H1 (cell line): Measurements from ENCODE around the gene ITSN1. TPM values are rescaled to one million over a fixed set of nuclear protein-coding genes. Genes with fewer than 3 reads are reported as not detected.

Experiments used
- CTCF ChIA-PET: fragments of 300-600 bp; sonication (Branson Sonifier 250); formaldehyde crosslinking; loops from one replicate; lab custom pipeline; 2021; ENCODE audit not compliant: partially characterized antibody; lab: Charles Lee
- POLR2A ChIA-PET: fragments of 300-600 bp; sonication (Branson Sonifier 250); formaldehyde crosslinking; loops from one replicate; lab custom pipeline; 2021; ENCODE audit warnings: inconsistent platforms; ENCODE audit not compliant: partially characterized antibody; lab: Charles Lee
- DNase-seq, 2 experiments: peaks; one replicate each; pipeline versions ENCODE4 v3.0.0 to v3.0.0-alpha.2; 2010 to 2022; ENCODE audit warnings: low spot score in 2 of 2, low read depth in 1 of 2, mixed read lengths in 1 of 2
- FAIRE-seq: peaks from 2 replicates; lab custom pipeline; 2011; peaks lifted over from hg19 to GRCh38; lab: Jason Lieb, UNC
- H2AFZ ChIP-seq: 2 replicates; pipeline ENCODE4 v1.8.1; 2012; ENCODE audit warnings: low read length, inconsistent platforms
- H2AK5ac ChIP-seq: 2 replicates; pipeline ENCODE4 v1.6.1; 2013; ENCODE audit warnings: low read depth, low read length
- H2BK120ac ChIP-seq: replicated peaks from 2 replicates; pipeline ENCODE3; 2013; ENCODE audit warnings: low read depth, low read length, inconsistent platforms
- H2BK12ac ChIP-seq: 2 replicates; pipeline ENCODE4 v1.6.1; 2013; ENCODE audit warnings: low read depth, low read length
- H2BK15ac ChIP-seq: 2 replicates; pipeline ENCODE4 v1.6.1; 2013; ENCODE audit warnings: low read length
- H2BK20ac ChIP-seq: 2 replicates; pipeline ENCODE4 v1.6.1; 2013; ENCODE audit warnings: low read length
- H2BK5ac ChIP-seq: 2 replicates; pipeline ENCODE4 v1.6.1; 2013; ENCODE audit warnings: low read depth, low read length
- H3K14ac ChIP-seq: 2 replicates; pipeline ENCODE4 v1.6.1; 2013; ENCODE audit warnings: inconsistent platforms; ENCODE audit not compliant: insufficient read length
- H3K18ac ChIP-seq: 2 replicates; pipeline ENCODE4 v1.6.1; 2013; ENCODE audit warnings: low read length; ENCODE audit errors: extremely low read depth
- H3K23ac ChIP-seq: 2 replicates; pipeline ENCODE4 v1.6.1; 2013; ENCODE audit warnings: inconsistent platforms; ENCODE audit not compliant: insufficient read length
- H3K23me2 ChIP-seq: 2 replicates; pipeline ENCODE4 v1.6.1; 2013; ENCODE audit warnings: low read depth, low read length
- H3K27ac ChIP-seq: 2 replicates; pipeline ENCODE4 v1.6.1; 2011; ENCODE audit warnings: low read depth, low read length, inconsistent platforms
- H3K27me3 ChIP-seq, 4 experiments: replicated peaks in 1 of 4; 1 replicate in 1 of 4; 2 replicates in 3 of 4; pipeline versions ENCODE4 v1.6.1 to v1.8.1; 2011 to 2013; ENCODE audit warnings: low read length in 3 of 4, mild to moderate bottlenecking in 3 of 4, inconsistent platforms in 2 of 4, mixed read lengths in 2 of 4, moderate library complexity in 1 of 4; ENCODE audit not compliant: control insufficient read depth in 3 of 4, insufficient read depth in 3 of 4; ENCODE audit errors: extremely low read depth in 1 of 4
- H3K36me3 ChIP-seq, 4 experiments: 2 replicates each; pipeline versions ENCODE4 v1.6.1 to v1.8.1; 2011 to 2013; ENCODE audit warnings: mild to moderate bottlenecking in 4 of 4, low read length in 3 of 4, moderate library complexity in 2 of 4, control low read depth in 1 of 4, inconsistent platforms in 1 of 4; ENCODE audit not compliant: insufficient read depth in 4 of 4, control insufficient read depth in 2 of 4
- H3K4ac ChIP-seq: replicated peaks from 2 replicates; pipeline ENCODE3; 2013; ENCODE audit warnings: low read length, low read depth, mixed read lengths, inconsistent platforms; ENCODE audit not compliant: insufficient read length
- H3K4me1 ChIP-seq, 4 experiments: replicated peaks in 1 of 4; 1 replicate in 1 of 4; 2 replicates in 3 of 4; pipeline versions ENCODE4 v1.6.1 to v1.8.1; 2011 to 2013; ENCODE audit warnings: low read length in 3 of 4, inconsistent platforms in 2 of 4, mixed read lengths in 1 of 4; ENCODE audit not compliant: insufficient read depth in 4 of 4, control insufficient read depth in 3 of 4
- H3K4me2 ChIP-seq, 2 experiments: 2 replicates each; pipeline versions ENCODE4 v1.6.1 to v1.8.1; 2011 to 2013; ENCODE audit warnings: low read depth in 2 of 2, low read length in 2 of 2, control low read depth in 1 of 2, inconsistent platforms in 1 of 2, mild to moderate bottlenecking in 1 of 2; ENCODE audit not compliant: insufficient read depth in 1 of 2
- H3K4me3 ChIP-seq, 4 experiments: fragments of 200-600, 300-600 bp in 1 of 4; sonication (generic), shearing (Covaris generic), sonication (Bioruptor Twin) in 1 of 4; 2 replicates each; pipeline versions ENCODE4 v1.5.1 to v1.8.1; 2011 to 2016; ENCODE audit warnings: low read length in 4 of 4, low read depth in 3 of 4, control low read depth in 2 of 4, inconsistent platforms in 2 of 4, mild to moderate bottlenecking in 2 of 4, mixed read lengths in 1 of 4, moderate library complexity in 1 of 4; ENCODE audit not compliant: insufficient read depth in 2 of 4; ENCODE audit errors: extremely low read depth in 1 of 4
- H3K56ac ChIP-seq: replicated peaks from 2 replicates; pipeline ENCODE3; 2013; ENCODE audit warnings: low read depth, mild to moderate bottlenecking, mixed read lengths, low read length, inconsistent platforms; ENCODE audit not compliant: insufficient read length
- H3K79me1 ChIP-seq: 2 replicates; pipeline ENCODE4 v1.6.1; 2013; ENCODE audit warnings: low read depth, low read length, control low read depth
- H3K79me2 ChIP-seq, 2 experiments: 2 replicates each; pipeline versions ENCODE4 v1.6.1 to v1.8.1; 2012 to 2013; ENCODE audit warnings: low read length in 2 of 2, mild to moderate bottlenecking in 2 of 2, inconsistent platforms in 1 of 2; ENCODE audit not compliant: insufficient read depth in 2 of 2, control insufficient read depth in 1 of 2
- H3K9ac ChIP-seq, 4 experiments: replicated peaks in 1 of 4; 1 replicate in 1 of 4; 2 replicates in 3 of 4; pipeline versions ENCODE4 v1.6.1 to v1.8.1; 2011 to 2013; ENCODE audit warnings: low read depth in 3 of 4, low read length in 3 of 4, control low read depth in 2 of 4, mild to moderate bottlenecking in 2 of 4, moderate library complexity in 2 of 4, inconsistent platforms in 1 of 4; ENCODE audit errors: extremely low read depth in 1 of 4
- H3K9me3 ChIP-seq, 2 experiments: 2 replicates each; pipeline versions ENCODE4 v1.6.1 to v1.8.1; 2012 to 2013; ENCODE audit warnings: mild to moderate bottlenecking in 2 of 2, moderate library complexity in 2 of 2, control low read depth in 1 of 2, inconsistent platforms in 1 of 2, low read depth in 1 of 2, low read length in 1 of 2, mixed read lengths in 1 of 2; ENCODE audit not compliant: insufficient read depth in 2 of 2
- H4K20me1 ChIP-seq, 2 experiments: replicated peaks in 1 of 2; 2 replicates each; pipeline versions ENCODE3 to v1.8.1; 2011 to 2013; ENCODE audit warnings: inconsistent platforms in 2 of 2, low read length in 2 of 2, mild to moderate bottlenecking in 1 of 2; ENCODE audit not compliant: insufficient read depth in 2 of 2, control insufficient read depth in 1 of 2
- H4K5ac ChIP-seq: 2 replicates; pipeline ENCODE4 v1.6.1; 2013; ENCODE audit warnings: low read length, low read depth, mixed read lengths, inconsistent platforms; ENCODE audit not compliant: insufficient read length
- H4K8ac ChIP-seq: 2 replicates; pipeline ENCODE4 v1.8.0; 2013; ENCODE audit warnings: mild to moderate bottlenecking, moderate library complexity, low read length, inconsistent platforms; ENCODE audit not compliant: insufficient read depth; ENCODE audit errors: extremely low read depth
- H4K91ac ChIP-seq: replicated peaks from 2 replicates; pipeline ENCODE3; 2013; ENCODE audit warnings: low read length, mixed read lengths, inconsistent platforms; ENCODE audit not compliant: insufficient read length
- WGBS, 2 experiments: shearing (Covaris generic) in 1 of 2; methylation state at CpG; one replicate each; pipeline versions ENCODE4 v1.1.6 to v1.1.7; 2013 to 2015; ENCODE audit warnings: low lambda C conversion rate in 2 of 2, mixed read lengths in 2 of 2, inconsistent platforms in 1 of 2, low coverage in 1 of 2, missing lambda C conversion rate in 1 of 2; ENCODE audit not compliant: insufficient replicate concordance in 2 of 2, insufficient coverage in 1 of 2, insufficient read length in 1 of 2; ENCODE audit errors: extremely low coverage in 1 of 2, missing lambda C conversion rate in 1 of 2; 5-methylcytosine and 5-hydroxymethylcytosine counted together
- polyA plus RNA-seq, 7 experiments: library from polyadenylated mRNA; depleted of rRNA in 3 of 7; stranded (reverse) in 5 of 7; unstranded in 2 of 7; fragments of >200 nt in 5 of 7; fragments of 200-250 nt in 2 of 7; gene quantifications; 1 replicate in 5 of 7; 2 replicates in 1 of 7; 4 replicates in 1 of 7; pipeline versions ENCODE4 v1.2.1 to v1.2.3, GENCODE V29; 2011 to 2013; ENCODE audit warnings: missing spikeins in 2 of 7, mixed read lengths in 2 of 7
- total RNA-seq: library from RNA; stranded (reverse); fragmentation: NEBNext Ultra II Directional; extraction: Animal tissue kit (Norgen Biotek cat#: 25700); gene quantifications from 2 replicates; pipeline ENCODE4 v1.2.1, GENCODE V29; 2021

ITSN1 gene
- total and polyA plus RNA-seq, 2 of the 8 experiments (the other 6 are each of a cell fraction or from before 2014, with no cell fraction given), result 60.8 to 78.1 TPM

GRCh38 chr21:33940881-33941245, 298.6 kb downstream of the ITSN1 start:
- CTCF ChIA-PET, result interaction anchor here (1.8 to 3.8 kb wide), 2 partner anchors 12 to 17 kb away, joined by 5 to 18 read pairs; no protein-coding TSS in a partner anchor

More at GRCh38 chr21:33940881-33941245, 298.6 kb downstream of the ITSN1 start:
- H4K8ac ChIP-seq, result no peak overlapping the region
- no peak overlapping the region for H3K18ac ChIP-seq
- H3K14ac ChIP-seq, result no peak overlapping the region
- H3K79me2 ChIP-seq, result no peaks in the 10 kb centered on the region
- no peak for FAIRE-seq
- POLR2A ChIA-PET, result interaction anchor here (0.8 kb wide), 1 partner anchor 378 kb away, joined by 4 read pairs; no protein-coding TSS in a partner anchor
- peak overlapping the region; percentile 60; the same call in 1 of the 2 replicates for H2BK12ac ChIP-seq
- H3K4me1 ChIP-seq, result peaks cover 1 to 7% (median 5%) of the 10 kb centered on the region in 4 experiments; a peak in 2 of 7 replicates
- no peak overlapping the region for H3K23ac ChIP-seq
- no peak overlapping the region for H4K91ac ChIP-seq
- peaks cover 7% of the 10 kb centered on the region; the same call in 1 of the 2 replicates for H3K79me1 ChIP-seq
- H3K27me3 ChIP-seq, result no peaks in the 10 kb centered on the region
- peak in 1 of 2 experiments; percentile 28 for DNase-seq
- no peak overlapping the region for H2AFZ ChIP-seq
- peaks cover 0 to 10% (median 2%) of the 10 kb centered on the region in 4 experiments; a peak in 2 of 8 replicates for H3K36me3 ChIP-seq
- H3K27ac ChIP-seq, result no peak overlapping the region
- no peak overlapping the region for H3K4me3 ChIP-seq
- H3K23me2 ChIP-seq, result no peaks in the 10 kb centered on the region
- peak overlapping the region; percentile 0 for H3K4ac ChIP-seq
- H2BK20ac ChIP-seq, result peak overlapping the region; percentile 50; the same call in 1 of the 2 replicates
- H3K9me3 ChIP-seq, result peaks cover 0 to 7% of the 10 kb centered on the region in 2 experiments; a peak in 1 of 4 replicates
- H4K5ac ChIP-seq, result no peak overlapping the region
- no peak overlapping the region for H2BK120ac ChIP-seq
- no peak overlapping the region for H2BK15ac ChIP-seq
- H4K20me1 ChIP-seq, result no peaks in the 10 kb centered on the region
- no peak overlapping the region for H3K4me2 ChIP-seq
- H2AK5ac ChIP-seq, result 0 out of 2 replicates have a peak overlapping the region, but pooled peaks have one; percentile 6
- H2BK5ac ChIP-seq, result peak overlapping the region; percentile 6; the same call in 1 of the 2 replicates
- H3K56ac ChIP-seq, result no peak overlapping the region
- no peak overlapping the region for H3K9ac ChIP-seq
- 92% methylated on average over 5 of the region's 5 CpGs; no CpG with 5 or more reads in 1 of the 2 experiments for WGBS, 2 experiments
